GM12872 (cell line): ENCODE measurements around the gene KIF6.
A peak's percentile ranks its signal among the peaks of the same experiment; 100 is the strongest.

Source experiments
- TF ChIP-seq, protein P1 (sequence below): IDR thresholded peaks from 3 replicates; pipeline ENCODE4 v1.5.1; 2011; ENCODE audit warnings: low read depth, mild to moderate bottlenecking, low read length, moderate library complexity; ENCODE audit not compliant: insufficient read depth

Gene KIF6

DNA sequence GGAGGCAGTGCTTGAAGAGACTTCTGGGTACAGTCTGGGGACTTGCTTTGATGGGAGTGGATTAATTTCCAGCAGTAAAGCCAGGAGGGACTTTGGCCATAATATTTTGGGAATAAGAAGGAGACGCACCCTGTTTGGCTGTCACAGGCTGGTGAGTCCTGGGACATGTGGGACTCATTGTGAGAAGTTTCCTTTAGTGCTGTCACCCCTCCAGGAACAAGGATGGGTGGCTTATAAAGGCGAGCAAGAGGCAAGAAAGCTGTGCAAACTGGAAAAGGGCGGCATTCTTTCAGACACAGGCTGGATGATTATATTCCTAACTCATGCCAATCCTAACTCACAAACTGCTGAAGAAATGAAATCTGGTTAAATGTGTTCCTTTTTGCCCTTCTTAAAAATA, 325.2 kb downstream of the KIF6 start:
- TF ChIP-seq, protein P1, sequence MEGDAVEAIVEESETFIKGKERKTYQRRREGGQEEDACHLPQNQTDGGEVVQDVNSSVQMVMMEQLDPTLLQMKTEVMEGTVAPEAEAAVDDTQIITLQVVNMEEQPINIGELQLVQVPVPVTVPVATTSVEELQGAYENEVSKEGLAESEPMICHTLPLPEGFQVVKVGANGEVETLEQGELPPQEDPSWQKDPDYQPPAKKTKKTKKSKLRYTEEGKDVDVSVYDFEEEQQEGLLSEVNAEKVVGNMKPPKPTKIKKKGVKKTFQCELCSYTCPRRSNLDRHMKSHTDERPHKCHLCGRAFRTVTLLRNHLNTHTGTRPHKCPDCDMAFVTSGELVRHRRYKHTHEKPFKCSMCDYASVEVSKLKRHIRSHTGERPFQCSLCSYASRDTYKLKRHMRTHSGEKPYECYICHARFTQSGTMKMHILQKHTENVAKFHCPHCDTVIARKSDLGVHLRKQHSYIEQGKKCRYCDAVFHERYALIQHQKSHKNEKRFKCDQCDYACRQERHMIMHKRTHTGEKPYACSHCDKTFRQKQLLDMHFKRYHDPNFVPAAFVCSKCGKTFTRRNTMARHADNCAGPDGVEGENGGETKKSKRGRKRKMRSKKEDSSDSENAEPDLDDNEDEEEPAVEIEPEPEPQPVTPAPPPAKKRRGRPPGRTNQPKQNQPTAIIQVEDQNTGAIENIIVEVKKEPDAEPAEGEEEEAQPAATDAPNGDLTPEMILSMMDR = no peak

DNA sequence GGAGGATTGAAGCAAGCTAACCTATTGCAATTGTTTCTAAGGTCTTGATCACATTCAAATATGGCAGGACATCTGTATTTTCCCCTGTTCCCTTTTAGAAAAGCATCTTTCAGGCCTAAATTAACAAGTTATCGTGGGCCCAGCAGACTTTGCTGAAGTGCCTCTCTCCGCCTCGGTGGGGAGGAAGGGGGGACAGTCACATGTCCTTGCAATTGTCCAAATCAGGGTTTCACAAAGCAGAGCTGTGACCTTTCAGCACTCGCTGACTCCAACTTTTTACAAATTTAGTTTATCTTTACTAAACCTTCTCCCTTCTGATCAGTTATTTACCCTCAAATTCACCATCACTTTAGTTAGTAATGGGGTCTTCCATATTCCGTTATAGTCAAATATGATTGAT, 328.4 kb downstream of the KIF6 start:
- TF ChIP-seq, protein P1 = no peak

DNA sequence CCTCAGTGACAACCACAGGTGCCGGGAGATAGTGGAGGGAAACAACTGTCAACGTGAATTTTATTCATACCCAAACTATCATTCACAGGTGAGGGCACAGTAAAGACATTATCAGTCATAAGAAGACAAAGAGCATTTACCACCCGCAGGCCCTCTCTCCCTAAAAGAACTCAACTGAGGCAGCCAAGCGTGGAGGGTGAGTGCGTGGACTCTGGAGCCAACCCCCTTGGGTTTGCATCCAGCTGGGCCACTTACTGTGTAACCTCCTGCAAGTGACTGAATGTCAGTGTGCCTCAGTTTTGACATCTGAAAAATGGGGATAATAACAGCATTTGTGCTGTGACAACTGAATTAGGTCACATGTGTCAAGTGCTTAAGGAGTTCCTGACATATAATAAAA, 332.1 kb downstream of the KIF6 start:
- TF ChIP-seq, protein P1 = no peak

DNA sequence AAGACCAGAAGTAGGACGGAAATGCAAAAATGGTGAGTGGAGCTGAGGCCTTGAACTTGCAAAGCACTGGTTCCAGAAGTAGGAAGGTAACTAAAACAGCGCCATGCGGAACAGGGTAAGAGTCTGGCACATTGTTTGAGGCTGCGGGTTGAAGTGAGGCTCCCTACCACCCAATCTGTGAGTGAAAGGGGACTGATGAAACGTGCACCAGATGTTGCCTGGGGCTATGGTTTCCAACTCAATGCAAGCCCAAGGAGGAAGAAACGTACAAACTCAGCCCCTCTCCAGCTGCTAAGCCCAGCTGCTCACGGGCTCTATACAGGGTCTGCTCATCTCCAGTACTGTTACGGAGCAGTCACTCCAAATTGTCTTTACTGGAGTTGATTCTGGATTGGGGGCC, 334.0 kb downstream of the KIF6 start:
- TF ChIP-seq, protein P1 = no peak

DNA sequence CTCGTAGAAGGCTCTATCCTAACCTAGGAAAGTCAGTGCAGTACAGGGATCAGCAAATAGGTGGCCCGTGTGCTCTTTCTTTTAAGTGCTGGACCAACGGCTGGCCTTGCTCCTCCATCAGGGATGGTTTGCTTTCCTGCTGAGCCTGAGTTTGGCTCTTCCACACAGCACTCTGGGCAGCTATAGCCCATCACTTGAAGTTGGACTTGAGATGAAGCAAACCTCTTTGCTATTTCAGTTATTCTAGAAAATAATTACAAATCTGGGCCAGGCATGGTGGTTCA, 335.8 kb downstream of the KIF6 start:
- TF ChIP-seq, protein P1 = peak; percentile 36; the same call in 1 of the 3 replicates

DNA sequence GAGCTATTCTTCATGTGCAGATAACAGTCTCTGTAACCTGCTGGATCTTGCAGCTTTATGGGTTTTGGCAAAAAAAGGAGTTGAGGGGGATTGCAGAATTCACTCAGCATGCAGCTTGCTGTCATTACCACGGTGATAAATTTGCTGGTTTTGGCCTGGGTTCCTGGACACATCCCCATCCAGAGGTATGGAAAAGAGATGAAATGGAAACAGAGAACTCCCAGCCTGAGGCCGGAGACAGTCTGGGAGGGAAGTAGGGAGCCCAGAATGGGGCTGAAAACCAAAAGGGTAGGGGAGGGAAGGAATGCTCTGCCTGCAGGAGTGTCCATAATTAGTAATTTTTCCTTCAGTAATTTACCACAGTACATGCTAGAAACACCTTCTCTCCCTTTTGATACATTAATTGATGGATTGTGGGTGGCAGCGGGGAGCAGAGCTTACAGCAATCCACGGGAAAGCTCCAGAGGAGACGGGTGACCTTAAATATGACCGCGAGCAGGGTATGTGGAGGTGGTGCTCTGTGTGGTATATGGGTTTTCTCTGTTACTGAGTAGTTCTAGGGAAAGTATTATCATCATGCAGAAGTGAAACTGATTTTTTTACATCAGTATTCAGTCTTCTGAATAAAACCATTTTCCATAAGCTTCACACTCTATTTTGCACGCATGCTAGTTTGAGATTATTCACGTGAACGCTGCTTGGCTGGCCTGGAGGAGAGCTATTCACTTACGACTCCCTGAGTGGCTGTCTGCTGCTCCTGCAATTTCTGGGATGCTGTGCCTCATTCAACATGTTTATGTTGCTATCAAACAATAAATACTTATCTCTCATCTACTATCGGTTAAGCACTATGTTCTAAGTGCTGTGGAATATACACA, 336.4 kb downstream of the KIF6 start:
- TF ChIP-seq, protein P1 = no peak

DNA sequence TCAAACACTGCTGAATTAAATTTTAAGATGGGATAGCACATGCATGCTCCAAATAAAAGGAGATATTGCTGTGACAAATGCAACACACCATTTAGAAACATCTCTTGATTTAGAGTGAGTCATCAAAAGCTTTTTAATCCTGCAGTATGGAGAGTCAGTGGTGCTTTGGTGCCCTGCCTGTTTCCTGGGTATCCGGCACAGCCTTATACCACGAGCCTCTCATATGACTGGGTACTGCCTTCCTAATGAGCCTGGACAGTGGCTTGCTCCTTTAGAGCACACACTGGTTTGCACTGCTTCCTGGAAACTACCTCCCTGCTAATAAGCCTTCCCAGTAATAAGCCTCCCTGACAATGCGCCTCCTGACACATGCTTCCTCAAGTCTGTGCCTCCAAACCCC, 337.4 kb downstream of the KIF6 start:
- TF ChIP-seq, protein P1 = no peak
